Measurements from ENCODE around the gene ST6GALNAC4. TPM values are rescaled to one million over a fixed set of nuclear protein-coding genes. Genes with fewer than 3 reads are reported as not detected.

Gene ST6GALNAC4
- total RNA-seq, 4 donors from 2014 or later = 25.2 to 49.7 (median 31.7) TPM

- WGBS, 2 donors (ENCODE audit: low coverage in 1 of 2) = 85% methylated on average over 13 of the region's 13 CpGs
- no peak for ATAC-seq
- TF ChIP-seq EP300 (IDR thresholded peaks at IDR 0.05) = no peak
- TF ChIP-seq POLR2A (IDR thresholded peaks at IDR 0.05) = no peak
- TF ChIP-seq POLR2AphosphoS5 (IDR thresholded peaks at IDR 0.05) = no peak
- no peak for TF ChIP-seq CTCF (IDR thresholded peaks at IDR 0.05)
- peak overlapping the region in 3 of 4 donors; percentile 89 to 92 (median 92) for H3K27ac ChIP-seq
- no peaks in the 10 kb centered on the region for H3K9me3 ChIP-seq
- no peaks in the 10 kb centered on the region for H3K27me3 ChIP-seq
- H3K4me3 ChIP-seq = no peak overlapping the region
- H3K4me1 ChIP-seq = peaks cover 13 to 80% (median 46%) of the 10 kb centered on the region in 3 donors
- H3K36me3 ChIP-seq = no peaks in the 10 kb centered on the region
Observed at GRCh38 chr9:127961613-127962155, 44.8 kb upstream of the ST6GALNAC4 start.

- no CpG with 5 or more reads among the region's 2 CpGs for WGBS, 2 donors (ENCODE audit: low coverage in 1 of 2)
- Histone ChIP-seq H3K27ac (peak overlapping the region in 3 of 4 donors; percentile 89 to 92 (median 92)), H3K4me1 (peaks cover 13 to 74% (median 41%) of the 10 kb centered on the region in 3 donors)
Observed at GRCh38 chr9:127961155-127961490, 44.3 kb upstream of the ST6GALNAC4 start.

GRCh38 chr9:127960410-127961154 lies 43.7 kb upstream of the ST6GALNAC4 start:
- Histone ChIP-seq H3K4me1 (peaks cover 13 to 74% (median 40%) of the 10 kb centered on the region in 3 donors), H3K27ac (peak overlapping the region; percentile 26 to 92 (median 90)), H3K27me3 (no peaks in the 10 kb centered on the region), H3K36me3 (no peaks in the 10 kb centered on the region), H3K9me3 (no peaks in the 10 kb centered on the region), H3K4me3 (no peak overlapping the region)
- TF ChIP-seq POLR2AphosphoS5 (IDR thresholded peaks at IDR 0.05) (no peak), EP300 (IDR thresholded peaks at IDR 0.05) (no peak), CTCF (IDR thresholded peaks at IDR 0.05) (no peak), POLR2A (IDR thresholded peaks at IDR 0.05) (no peak)
- 20 to 45% methylated on average over 2 to 3 of the region's 11 CpGs for WGBS, 2 donors (ENCODE audit: low coverage in 1 of 2)
- no peak for ATAC-seq

More at GRCh38 chr9:127961155-127961490, 44.3 kb upstream of the ST6GALNAC4 start:
- H3K36me3 ChIP-seq = no peaks in the 10 kb centered on the region
- ATAC-seq = no peak
- H3K4me3 ChIP-seq = no peak overlapping the region
- TF ChIP-seq CTCF (IDR thresholded peaks at IDR 0.05) (no peak), POLR2A (IDR thresholded peaks at IDR 0.05) (no peak), POLR2AphosphoS5 (IDR thresholded peaks at IDR 0.05) (no peak), EP300 (IDR thresholded peaks at IDR 0.05) (no peak)
- no peaks in the 10 kb centered on the region for H3K27me3 ChIP-seq
- no peaks in the 10 kb centered on the region for H3K9me3 ChIP-seq

GRCh38 chr9:127959841-127960409 lies 43.1 kb upstream of the ST6GALNAC4 start:
- Histone ChIP-seq H3K27ac (peak overlapping the region; percentile 26 to 92 (median 90)), H3K4me1 (peaks cover 15 to 74% (median 47%) of the 10 kb centered on the region in 3 donors)

More at GRCh38 chr9:127959841-127960409, 43.1 kb upstream of the ST6GALNAC4 start:
- ATAC-seq = no peak
- 79 to 92% methylated on average over 2 of the region's 2 CpGs for WGBS, 2 donors (ENCODE audit: low coverage in 1 of 2)
- H3K36me3 ChIP-seq = no peaks in the 10 kb centered on the region
- no peaks in the 10 kb centered on the region for H3K9me3 ChIP-seq
- H3K27me3 ChIP-seq = no peaks in the 10 kb centered on the region
- no peak overlapping the region for H3K4me3 ChIP-seq
- no peak for TF ChIP-seq EP300 (IDR thresholded peaks at IDR 0.05)
- TF ChIP-seq POLR2A (IDR thresholded peaks at IDR 0.05) = no peak
- TF ChIP-seq CTCF (IDR thresholded peaks at IDR 0.05) = no peak
- no peak for TF ChIP-seq POLR2AphosphoS5 (IDR thresholded peaks at IDR 0.05)
